PFSK-1 (cell line): ENCODE results near the gene PRSS56.

Experiments used
- POLR2AphosphoS5 ChIP-seq: IDR thresholded peaks from 2 replicates; pipeline ENCODE4 v1.6.1; 2012; ENCODE audit warnings: low read depth, mild to moderate bottlenecking, control low read depth, low read length, moderate library complexity
- TAF1 ChIP-seq: IDR thresholded peaks from 2 replicates; pipeline ENCODE4 v1.6.1; 2012; ENCODE audit warnings: low read length, control low read depth, borderline replicate concordance; ENCODE audit not compliant: insufficient read depth

DNA sequence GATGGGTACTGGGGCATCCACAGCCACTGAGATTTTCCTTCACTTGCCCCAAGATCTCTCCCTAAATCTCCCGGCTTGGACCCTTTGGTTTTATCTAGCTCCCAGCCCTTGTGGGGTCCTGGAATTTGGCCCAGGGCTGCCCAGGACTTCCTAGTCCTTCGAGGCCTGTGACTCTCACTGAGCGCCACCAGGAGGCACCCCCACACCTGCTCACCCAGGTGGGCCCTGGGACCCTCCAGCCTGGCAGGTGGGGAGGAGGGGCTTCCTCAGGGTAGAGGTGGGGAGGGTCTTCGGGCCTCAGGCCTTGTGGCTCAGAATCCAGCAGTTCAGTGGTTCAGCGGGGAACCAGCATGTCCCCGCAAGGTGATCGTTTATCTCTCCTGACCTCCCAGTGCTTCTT is 11.9 kb upstream of the PRSS56 start:
- TF ChIP-seq POLR2AphosphoS5 (no peak), TAF1 (no peak)
